GM18505 (cell line): ENCODE measurements around the gene CMIP.

ENCODE experiments used
- ATAC-seq: cut with Tn5 transposase; IDR thresholded peaks from one replicate; pipeline ENCODE4 v1.9.1; 2021; ENCODE audit not compliant: unreplicated experiment
- POLR2A ChIP-seq: IDR thresholded peaks from 4 replicates; pipeline ENCODE4 v1.6.1; 2011; ENCODE audit warnings: borderline replicate concordance; ENCODE audit not compliant: insufficient read depth, insufficient read length; ENCODE audit errors: extremely low read depth

CMIP gene

DNA sequence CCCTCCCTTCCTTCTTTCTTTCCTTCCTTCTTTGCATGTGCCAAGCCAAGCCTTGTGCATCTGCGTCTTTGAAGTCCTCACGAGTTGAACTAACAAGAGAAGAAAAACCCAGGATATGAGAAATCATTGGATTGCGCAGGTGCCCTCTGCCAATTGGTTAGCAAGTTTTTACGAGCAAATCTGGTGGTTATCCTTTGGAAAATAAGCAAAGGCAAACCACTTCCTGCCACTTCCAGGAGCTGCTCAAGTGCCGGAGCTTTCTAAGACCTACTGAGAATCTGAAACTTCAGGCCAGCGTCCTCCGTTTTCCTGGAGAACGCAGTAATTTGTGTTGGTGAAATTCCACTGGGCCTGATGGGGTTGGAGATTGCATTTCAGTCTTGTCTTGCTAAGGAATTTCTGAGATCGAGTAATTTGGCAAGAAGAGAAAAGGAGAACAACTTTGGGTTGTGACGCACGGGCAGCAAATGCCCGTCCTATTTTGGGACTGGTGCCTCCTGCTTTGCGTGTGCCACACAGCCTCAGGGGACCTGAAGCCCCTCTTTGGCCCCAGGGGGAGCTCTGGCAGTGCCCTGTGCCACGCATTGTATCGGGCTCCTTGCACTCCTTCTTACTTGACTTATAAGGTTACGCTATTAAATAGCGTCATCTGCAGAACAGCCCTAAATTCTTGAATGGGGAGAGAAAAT lies 56.4 kb downstream of the CMIP start:
- no peak for ATAC-seq
- no peak for TF ChIP-seq POLR2A

DNA sequence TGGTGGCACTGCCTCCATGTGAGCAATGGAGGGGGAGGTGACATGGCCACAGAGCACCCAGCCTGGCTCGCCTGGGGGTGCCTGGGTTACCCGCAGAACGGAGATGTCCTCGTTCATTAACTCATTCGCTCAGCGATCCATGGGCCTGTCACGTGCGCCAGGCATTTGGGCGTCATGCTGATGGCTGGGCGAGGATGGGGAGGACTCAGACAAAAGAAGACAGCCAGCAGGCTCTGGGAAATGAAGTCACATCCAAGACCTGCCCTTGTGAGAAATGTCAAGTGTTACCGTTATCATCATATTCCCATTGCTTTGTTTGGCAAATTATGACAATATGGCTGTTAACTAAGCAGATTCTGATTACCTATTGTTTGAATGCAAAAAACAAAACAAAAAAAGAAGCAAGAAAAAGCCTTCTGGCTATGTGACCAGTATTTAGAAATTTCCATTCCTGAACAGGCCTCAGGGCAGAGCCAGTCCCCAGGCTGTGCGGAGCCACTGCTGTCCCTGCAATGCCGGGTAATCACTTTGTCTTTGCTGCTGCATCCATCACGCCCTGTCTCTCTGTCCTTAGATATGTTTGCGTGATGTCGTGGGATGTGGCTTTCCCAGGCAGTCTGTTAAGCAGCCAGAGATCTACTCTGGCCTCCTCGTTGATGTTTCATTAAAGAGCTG lies 57.9 kb downstream of the CMIP start:
- ATAC-seq: no peak
- TF ChIP-seq POLR2A: no peak

DNA sequence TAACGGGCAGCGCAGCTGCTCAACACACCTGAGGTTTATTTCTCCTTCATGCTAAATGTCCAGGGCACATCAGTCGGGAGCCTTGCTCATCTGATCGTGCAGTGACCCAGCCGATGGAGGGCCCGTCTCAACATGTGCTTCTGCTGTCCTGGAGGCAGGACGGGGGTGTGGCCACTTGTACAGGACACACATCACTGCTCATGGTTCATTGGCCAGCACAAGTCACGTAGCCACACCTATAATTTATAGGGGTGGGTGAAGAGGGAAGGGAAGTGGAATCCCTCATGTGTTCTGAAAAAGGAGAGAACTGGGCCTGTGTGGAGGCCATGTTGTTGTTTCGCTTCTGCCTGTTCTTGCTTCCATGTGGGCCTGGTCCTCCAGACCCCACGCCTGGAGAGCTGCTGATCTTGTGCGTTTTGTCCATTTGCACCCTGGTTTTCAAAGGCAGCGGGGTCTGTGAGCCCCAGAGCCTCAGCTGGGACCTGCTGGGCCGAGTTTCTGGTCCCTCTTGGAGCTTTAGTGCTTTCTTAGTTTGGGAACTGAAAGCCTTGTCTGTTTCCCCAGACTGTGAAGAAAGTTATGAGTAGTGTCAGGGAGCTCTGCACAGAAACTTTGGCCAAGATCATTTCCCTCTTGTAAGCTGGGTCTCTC lies 60.5 kb downstream of the CMIP start:
- peak; percentile 67 for ATAC-seq
- peak; percentile 37 for TF ChIP-seq POLR2A

DNA sequence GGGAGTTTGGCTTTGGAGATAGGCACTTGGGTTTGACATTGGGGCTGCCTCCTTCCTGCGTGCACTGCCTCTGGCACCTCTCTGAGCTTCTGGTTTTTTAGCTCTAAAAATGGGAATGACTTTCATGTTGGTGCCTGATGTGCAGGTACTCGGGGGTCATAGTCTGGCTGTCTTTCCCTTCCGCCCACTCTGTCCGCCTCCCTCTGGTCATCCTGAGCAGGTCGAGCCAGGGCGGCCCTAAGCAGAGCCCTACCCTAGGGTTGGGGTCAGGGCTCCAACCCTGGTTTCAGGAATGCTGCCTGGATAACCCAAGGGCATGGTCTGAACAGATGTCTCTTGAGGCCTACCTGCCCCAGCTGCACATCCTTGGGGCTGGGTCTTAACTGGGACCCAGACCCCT lies 64.8 kb downstream of the CMIP start:
- no peak for TF ChIP-seq POLR2A
- no peak for ATAC-seq

DNA sequence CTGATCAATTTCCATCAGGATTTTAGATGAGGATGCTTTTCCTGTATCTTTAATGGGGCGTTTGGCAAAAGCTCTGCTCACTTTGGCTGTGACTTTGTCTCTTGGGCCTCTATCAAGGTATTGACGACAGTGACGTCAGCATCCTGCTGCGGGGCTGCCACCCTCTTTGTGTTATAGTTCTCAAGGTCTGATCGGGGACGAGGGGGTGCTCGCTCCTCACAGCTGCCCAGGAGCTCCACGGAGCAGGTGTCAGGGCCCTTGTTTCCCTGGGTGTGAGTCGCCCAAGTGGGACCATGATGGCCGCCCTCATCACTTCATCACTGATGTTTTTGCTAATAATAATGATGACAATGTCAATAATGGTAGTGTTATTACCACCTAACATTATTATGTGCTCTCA lies 65.4 kb downstream of the CMIP start:
- no peak for ATAC-seq
- TF ChIP-seq POLR2A: no peak

DNA sequence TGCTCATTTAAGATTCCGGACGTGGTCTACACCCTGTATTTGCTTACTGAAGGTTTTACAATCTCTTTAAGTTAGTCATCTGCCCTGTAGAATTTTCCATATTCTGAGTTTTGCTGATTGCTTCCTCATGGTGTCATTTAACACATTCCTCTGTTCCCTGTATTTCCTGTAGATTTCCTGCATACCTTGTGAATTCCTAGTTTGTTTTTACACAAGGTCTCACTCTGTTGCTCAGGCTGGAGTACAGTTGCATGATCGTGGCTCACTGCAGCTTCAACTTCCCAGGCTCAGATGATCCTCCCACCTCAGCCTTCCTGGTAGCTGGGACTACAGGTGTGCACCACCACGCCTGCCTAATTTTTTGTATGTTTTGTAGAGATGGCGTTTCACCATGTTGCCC lies 66.8 kb downstream of the CMIP start:
- ATAC-seq: no peak
- TF ChIP-seq POLR2A: no peak

DNA sequence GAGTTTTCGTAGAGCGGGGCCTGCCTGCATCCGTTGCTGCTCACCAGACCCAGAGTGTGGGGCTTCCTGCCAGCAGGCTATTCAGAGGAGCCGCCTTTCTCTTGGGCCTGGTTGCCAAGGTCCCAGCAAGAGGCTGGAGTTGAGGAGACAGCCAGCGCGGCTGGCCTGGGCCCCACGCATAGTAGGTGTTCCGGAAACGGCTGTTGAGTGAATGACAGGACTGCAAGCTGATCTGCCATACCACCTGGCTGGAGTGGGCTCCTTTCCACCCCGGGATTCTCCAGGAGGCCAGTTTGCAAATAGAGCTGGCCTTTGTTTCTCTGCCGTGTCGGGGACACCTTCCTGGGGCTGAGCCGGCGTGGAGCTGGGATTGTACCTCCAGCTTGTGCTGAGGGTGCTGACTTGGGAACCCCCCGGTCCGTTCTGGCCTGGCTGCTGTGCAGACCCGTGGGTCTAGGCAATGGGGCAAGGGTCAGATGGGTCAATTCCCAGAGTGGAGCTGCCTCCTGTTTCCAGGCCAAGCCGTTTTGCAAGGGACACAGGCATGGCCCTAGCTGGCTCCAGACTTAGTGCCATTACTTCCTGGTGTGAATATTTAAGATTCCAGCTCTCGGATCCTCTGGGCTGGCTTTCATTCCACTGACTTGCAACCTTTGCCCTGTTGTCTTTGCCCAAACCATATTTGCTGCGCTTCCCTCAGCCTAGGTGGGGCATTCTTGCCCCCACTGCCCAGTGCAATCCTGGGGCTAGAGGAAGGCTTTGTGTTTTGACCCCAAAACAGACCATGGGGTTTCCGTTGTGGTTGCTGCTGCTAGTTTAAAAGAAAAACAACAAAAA lies 68.8 kb downstream of the CMIP start:
- no peak for ATAC-seq
- TF ChIP-seq POLR2A: no peak

DNA sequence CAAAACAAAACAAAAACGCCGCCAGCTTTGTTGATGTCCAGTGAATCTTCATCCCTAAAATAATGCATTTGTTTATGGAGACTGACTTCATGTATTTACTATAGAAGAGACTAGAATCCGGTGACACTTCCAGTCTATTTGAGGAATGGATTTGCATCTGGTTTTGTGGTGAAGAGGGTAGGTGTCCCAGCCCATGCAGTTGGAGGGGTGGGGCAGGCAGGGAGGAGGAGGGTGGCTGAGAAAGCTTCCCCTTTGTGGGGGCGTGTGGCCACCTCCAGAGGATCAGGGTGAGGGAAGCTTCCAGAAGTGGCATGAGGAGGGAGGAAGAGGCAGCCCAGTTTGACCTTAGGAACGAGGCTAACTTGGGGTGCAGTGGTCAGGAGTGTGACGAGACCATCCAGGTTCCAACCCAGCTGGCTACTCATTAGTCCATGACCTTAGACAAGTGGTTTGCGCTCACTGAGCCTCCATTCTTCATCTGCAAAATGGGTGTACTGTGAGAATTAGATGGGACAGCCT lies 69.5 kb downstream of the CMIP start:
- no peak for TF ChIP-seq POLR2A
- peak; percentile 66 for ATAC-seq

DNA sequence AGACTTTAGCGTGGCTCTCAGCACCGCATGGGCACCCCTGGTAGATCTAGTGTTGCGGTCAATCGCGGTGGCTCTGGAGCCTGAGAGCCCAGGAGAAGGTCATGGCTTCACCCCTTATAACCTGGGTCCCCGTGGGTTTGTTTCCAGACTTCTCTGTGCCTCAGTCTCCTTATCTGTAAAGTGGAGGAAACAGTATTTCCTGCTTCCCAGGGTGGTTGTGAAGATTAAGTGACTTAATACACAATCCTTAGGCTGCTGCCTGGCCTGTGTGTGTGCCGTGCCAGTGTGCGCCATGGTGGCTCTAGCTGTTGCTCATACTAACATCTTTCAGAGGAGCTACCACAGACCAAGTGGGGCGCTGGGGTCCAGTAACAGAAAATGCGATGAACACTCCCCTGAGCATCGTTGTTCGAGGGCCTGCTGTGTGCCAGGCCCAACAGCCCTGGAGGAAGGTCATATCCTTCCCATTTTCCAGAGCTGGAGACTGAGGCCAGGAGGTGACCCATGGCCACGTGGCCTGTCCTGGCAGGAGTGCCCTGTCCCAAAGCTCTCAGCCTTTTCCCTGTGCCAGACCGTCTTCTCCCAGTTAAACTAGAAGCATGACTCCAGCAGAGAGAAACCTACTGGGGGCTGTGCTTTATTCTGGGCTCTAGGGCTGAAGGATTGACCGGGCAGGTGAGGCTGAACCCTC lies 70.1 kb downstream of the CMIP start:
- no peak for TF ChIP-seq POLR2A
- no peak for ATAC-seq

DNA sequence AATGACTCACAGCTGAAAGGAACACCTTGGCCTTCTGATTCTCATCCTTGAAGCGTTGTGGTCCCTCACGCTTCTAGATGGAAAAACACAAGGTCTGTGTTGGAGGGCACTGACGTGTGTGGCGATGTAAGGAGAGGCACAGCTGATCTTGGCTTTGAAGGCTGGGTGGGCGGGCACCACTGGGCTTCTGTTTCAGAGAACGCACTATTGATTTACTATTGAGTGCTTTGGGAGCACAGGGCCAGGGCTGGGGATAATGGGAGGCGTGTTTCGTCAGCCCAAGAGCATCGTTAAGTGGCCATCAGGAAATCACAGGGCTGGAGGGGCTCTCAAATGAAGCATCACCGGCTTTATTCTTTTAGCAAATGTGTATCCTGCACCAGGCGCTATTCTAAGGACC lies 70.7 kb downstream of the CMIP start:
- TF ChIP-seq POLR2A: no peak
- no peak for ATAC-seq

DNA sequence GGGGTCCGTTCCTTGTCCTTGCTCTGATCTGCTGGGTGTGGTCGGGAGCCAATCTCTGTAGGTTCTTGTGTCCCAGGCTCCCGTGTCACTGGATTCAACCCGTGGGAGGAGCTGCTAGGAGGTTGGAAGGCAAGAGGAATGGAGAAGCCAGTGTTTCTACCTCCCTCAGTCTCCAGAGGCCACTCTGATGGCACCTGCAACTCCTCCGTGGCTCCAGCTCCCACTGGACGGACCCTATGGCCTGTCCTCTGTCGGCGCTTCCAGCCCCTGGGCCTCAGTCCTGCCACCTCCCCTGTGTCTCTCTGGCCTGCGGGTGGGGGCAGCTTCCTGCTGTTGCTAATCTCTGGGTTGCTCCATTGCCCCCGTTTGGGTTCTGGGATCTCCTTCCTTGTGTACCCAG lies 71.1 kb downstream of the CMIP start:
- ATAC-seq: no peak
- TF ChIP-seq POLR2A: no peak

DNA sequence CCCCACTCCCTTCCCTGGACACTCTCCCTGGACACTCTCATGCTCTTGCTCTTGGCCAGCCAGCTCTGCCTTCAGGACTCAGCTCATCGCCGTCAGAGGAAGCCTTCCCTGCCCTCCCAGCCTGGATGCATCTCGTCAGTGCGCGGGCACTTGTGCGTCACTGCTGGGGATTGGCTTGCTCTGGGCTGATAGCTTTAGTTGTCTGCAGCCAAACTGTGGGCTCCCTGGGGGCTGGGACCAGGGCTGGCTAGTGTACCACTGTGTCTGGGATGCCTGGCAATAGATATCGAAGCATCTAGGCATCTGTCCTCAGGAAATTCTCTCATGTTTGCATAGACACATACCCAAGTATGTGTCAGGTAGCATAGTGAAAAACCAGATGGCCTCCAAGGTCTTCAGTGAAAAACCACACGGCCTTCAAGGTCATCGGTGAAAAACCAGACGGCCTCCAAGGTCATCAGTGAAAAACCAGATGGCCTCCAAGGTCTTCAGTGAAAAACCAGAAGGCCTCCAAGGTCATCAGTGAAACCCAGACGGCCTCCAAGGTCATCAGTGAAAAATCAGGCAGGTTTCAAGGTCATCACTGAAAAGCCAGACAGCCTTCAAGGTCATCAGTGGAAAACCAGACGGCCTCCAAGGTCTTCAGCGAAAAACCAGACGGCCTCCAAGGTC lies 72.0 kb downstream of the CMIP start:
- no peak for ATAC-seq
- no peak for TF ChIP-seq POLR2A

DNA sequence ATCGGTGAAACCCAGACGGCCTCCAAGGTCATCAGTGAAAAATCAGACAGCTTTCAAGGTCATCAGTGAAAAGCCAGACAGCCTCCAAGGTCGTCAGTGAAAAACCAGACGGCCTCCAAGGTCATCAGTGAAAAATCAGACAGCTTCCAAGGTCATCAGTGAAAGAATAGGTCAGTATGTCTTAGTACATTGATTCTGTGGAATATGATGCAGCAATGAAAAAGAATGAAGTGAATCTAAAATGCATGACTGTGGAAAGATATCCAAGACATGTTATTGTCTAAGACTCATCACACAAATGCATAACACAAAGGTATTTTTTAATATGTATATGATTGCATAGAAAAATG lies 72.5 kb downstream of the CMIP start:
- ATAC-seq: no peak
- no peak for TF ChIP-seq POLR2A
